GM19467 (cell line): ENCODE measurements around the gene DKC1.

Source experiments
- ATAC-seq: cut with Tn5 transposase; IDR thresholded peaks from one replicate; pipeline ENCODE4 v1.9.1; 2021; ENCODE audit warnings: mild to moderate bottlenecking, moderate library complexity; ENCODE audit not compliant: unreplicated experiment

DKC1 gene

DNA sequence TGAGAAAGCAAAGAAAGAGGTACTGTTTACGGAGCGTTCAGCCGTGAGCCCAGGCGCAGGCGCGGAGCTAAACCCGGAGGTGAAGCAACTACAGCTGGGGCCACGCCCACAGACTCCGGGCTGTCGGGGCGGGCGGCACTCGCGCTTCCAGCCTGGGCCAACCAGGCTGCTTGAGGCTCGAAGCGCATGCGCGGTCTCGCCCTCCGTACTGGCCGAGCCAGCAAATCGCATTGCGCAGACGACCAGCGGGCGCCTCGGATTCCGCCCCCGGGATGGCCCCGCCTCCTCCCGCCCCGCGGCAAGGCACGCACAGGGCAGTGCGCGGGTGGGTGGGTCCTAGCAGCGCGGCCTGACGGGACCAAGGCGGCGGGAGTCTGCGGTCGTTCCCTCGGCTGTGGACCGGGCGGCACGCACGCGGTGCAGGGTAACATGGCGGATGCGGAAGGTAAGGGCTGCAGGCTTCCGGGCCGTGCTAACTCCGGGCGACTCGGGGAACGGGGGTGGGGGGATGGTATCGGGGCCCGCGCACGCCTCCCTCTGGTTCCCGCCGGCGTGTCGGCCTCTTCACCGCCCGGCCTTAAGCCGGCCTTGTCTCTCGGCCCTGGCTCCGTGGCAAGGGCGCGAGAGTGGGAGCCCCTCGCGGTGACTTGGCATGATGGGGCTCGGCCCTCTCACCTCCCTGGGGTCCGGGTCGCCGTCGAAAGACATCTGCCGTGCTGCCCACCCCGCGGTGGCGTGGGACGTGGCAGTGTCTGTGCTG lies at the start of gene DKC1:
TSS of gene DKC1 (plus strand) at position 328 of the 760 bp plus-strand sequence. CDS start at position 430, 102 bp downstream.
- peak; percentile 78 for ATAC-seq

DNA sequence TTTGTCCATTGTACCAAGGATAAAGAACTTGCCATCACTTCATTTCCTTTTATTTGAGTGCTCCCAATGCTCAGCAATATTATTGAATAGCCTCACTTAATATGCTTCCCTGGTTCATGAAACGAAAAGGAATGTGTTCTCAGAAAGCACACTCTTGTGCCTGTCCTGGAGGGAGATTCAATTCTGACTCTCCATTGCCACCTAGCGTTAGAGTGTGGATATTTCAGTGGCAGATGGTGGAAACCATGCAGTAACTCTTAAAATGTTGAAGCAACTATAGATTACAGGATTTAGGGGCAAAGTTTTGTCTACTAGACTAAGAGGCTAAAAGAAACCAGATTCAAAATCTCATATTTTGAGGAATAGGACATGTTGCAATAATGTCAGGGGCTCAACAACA lies 47.7 kb upstream of the DKC1 start:
- no peak for ATAC-seq

DNA sequence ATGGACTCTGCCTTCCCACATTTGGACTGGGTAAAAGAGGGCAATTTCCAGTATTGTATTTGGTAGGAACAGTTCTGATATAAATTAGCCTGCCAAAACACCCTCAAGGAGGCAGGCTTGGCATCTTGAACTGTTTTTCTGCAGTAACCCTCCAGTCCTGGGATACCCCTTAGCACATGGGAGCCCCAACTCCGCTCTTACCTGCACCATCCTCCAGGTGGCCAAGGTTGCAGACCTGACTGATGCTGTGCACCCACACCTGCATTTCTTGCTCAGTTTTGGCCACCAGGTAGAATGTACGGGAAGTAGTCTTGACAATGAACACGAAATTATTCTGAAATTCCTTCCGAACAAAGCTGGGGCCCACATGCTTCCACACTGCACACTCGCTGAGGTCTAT lies 46.8 kb upstream of the DKC1 start:
- ATAC-seq, result no peak

DNA sequence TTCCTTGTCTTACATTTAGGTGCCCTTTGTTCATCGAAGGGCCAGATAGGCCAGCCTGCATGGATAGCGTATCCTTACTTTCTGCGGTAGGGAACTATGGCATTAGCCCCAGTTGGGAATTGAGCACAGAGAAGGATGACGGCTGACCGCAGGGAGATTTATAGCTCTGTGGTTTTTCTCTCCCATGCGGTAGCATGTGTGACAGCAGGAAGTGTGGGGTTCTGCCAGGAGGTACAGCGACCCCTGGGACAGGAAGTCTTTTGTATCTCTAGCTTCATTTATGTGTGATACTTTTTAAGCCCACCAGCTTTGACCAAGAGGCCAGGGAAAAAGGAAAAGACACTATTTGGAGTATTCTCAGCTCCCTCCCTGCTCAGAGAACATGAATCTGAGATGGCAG lies 44.8 kb upstream of the DKC1 start:
- no peak for ATAC-seq

DNA sequence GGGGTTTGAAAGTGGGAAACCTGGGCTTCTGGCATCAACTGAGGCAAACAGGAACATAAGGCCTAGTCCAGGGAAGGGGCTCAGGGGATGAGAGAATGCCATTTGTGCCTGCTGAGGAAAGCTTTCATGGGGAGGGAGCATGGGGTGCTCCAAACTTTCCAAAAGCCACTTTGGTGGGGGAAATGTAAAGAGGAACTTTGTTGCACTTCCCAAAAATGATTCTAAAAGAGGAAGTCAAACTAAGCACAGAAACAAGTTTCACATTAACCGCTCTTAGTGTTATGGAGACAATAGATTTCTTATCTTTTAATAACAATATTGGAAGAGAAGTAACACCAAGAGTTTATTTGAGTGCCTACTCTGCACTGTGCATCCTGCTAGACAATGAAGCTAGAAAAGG lies 44.0 kb upstream of the DKC1 start:
- no peak for ATAC-seq

DNA sequence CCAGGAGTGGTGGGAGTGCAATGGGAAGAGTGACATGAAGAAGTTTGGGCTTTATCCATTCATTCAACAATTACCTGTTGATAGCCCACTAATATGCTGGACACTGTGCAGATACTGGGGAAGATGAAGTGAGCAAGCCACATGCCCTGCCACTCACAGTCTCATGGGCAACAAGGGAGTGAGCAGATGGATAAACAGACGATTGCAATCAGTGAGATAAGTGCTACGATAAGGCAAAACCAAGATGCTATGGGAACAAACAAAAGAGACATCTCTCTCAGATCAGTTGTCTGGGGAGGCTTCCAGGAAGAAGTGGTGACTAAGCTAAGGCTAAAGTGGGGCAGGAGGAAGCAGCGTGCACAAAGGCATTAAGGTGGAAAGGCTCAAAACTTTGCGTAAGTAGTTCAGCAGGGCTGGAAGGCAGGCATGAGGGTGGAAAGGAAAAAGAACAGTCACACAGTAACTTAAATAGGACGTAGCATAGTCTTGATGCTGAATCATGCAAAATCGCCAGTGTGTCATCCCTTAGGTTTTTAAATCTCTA lies 43.5 kb upstream of the DKC1 start:
- ATAC-seq, result no peak

DNA sequence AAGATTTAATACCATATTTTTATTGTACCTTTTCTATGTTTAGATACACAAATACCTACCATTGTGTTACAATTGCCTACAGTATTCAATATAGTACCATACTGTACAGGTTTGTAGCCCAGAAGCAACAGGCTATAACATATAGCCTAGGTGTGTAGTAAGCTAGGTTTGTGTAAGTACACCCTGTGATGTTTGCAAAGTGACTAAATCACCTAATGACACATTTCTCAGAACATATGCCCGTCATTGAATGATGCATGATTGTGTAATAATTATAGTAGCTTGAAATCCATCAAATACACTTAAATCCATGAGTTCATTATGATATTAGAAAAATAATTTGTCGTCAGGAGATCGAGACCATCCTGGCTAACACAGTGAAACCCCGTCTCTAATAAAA lies 42.6 kb upstream of the DKC1 start:
- no peak for ATAC-seq

DNA sequence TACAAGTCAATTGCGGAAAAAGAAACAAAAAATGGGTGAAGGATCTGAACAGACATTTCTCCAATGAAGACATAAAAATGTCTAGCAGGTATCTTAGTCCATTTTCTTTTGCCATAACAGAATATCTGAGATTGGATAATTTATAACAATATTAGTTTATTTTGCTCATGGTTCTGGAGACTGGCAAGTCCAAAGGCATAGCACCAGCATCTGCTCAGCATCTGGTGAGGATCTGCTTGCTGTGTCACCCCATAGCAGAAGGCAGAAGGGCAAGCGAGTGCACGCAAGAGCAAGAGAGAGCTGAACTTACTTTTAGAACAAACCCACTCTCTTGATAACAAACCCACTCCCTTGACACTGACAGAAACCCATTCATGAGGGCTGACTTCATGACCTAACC lies 41.5 kb upstream of the DKC1 start:
- ATAC-seq, result no peak

DNA sequence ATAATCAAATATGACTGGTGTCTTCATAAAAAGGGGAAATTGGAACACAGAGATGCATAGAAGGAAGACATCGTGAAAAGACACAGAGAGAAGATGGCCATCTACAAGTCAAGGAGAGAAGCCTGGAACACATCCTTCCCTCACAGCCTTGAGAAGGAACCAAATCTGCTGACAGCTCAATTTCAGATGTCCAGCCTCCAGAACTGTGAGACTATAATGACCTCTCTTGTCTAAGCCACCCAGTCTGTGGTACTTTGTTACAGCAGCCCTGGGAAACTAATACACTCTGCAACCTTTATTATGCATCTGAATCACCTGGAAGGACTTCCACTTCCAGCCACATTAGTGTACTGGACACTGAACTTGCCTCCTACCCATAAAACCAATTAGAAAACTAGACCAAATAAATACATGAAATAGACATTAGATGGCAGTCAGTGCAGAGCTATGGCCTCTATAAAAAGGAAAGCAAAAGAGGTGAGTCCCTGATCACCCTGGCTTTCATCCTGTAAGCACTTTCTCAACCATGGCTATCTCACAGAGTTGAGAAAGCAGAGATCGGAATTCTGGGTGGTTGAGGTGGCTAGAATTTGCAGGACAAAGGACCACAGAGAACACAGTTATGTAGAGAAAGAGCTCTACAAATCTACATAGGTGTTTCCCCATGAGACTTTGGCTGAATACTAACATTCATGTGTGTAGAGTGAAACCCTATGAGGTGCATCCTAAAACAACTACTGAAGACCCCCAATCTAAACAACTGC lies 37.5 kb upstream of the DKC1 start:
- ATAC-seq, result no peak

DNA sequence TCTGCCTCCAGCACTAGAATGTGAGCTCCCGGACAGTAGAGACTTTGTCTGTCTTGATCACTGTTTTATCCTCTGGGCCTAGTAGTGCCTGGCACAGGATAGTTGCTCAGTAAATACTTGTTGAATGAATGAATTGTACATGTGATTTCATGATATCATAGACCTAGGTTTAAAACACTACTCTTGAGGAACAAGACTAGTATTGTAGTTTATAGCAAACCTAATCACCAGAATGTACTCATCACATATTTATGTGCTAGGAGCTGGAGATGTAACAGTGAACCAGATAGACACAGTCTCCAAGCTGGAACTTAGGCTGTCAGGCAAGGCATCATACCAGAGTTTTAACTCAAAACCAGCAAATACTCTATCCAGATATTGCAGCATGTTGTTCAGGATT lies 35.2 kb upstream of the DKC1 start:
- ATAC-seq, result no peak

DNA sequence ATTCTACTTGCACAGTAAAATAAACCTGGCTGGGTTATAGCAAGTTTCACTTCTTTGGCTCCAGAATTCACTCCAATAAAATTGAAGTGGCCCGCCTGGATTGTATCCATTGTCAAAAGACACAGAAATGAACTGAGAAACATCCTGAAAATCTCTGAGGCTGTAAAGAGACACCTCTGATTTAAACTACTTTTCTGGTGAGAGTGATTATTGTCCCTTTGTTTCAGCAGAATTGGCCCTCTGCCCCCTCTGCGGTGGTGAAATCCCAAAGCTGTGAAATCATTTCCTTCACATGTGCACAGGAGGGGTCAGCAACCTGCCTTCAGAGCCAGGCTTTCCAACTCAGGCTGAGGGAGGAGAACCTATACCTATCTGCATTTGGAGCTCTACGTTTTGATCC lies 34.8 kb upstream of the DKC1 start:
- ATAC-seq, result no peak

DNA sequence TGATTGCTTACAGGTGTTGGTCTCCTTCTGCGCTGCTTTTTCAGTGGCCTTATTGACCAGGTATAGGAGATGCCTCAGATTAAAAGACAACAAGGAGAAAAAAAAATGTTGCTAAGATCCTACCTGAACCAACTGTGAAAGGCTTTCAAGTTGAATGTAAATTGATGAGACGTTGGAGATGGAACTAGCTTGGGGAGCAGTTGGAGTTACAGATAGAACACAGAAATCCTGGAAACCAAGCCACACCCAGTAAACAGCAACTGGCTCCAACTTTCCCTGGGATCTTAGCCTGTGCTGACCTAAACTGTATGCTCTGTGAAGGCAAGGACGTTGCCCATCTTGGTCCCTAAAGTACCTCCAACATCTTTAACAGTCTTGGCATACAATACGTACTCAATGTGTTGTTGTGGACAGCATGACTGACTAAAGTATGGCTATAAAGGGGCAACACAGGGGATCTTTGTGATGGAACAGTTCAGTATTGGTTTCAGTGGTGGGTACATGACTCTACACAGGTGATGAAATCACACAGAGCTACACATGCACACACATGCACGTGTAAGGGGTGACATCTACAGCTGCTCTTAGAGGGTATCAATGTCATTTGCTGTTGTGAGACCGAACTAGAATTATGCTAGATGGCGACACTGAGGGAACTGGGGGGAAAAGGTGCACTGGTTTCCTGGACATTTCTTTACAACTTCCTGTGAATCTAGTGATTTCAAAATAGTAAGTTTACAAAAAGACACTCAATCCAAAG lies 34.1 kb upstream of the DKC1 start:
- ATAC-seq, result no peak

DNA sequence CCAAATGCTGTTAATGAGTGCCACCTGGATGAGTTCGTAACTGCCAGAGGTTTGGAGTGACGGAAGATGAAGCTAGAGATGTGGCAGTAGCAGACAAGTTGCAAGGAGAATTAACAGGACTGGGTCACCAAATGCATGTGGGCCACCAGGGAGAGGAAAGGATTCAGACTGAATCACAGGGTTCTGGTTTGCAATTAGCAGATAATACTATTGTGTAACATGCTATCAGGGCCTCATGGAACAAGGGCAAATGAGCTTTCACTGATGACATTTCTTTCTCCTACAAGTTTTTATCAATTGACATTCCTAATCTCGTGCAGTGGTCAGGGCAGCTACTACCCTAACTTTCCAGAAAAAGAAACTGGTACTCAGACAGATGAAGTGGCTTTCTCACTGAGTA lies 33.2 kb upstream of the DKC1 start:
- no peak for ATAC-seq

DNA sequence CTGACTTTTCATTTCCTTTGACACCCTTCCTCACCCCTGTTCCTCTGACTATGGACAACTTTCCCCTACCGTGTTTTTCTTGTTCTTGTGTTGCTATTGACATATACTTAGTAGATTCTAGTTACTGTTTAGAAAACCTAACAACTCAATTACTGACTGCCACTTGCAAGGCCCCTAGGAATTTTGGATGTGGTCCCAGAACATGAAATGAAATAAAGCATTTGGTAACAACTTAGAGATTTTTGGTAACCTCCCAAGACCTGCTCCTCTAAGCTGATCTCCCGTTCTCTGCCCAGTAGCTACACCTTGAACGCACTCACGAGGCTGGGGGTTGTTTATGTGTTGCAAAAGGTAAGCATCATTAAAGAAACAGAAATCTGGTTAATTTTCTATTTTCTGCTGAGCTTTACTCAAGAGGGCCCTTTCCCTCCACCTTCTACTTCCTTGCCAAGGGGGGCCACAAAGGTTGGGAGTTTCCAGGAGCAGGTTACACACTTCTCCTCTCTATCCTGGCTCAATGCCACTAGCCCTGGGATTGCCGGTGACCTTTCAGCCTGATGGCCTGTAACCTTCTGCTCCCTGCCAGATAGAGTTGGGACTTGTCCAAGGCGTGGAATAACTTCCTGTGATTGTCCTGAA lies 32.3 kb upstream of the DKC1 start:
- ATAC-seq, result no peak

DNA sequence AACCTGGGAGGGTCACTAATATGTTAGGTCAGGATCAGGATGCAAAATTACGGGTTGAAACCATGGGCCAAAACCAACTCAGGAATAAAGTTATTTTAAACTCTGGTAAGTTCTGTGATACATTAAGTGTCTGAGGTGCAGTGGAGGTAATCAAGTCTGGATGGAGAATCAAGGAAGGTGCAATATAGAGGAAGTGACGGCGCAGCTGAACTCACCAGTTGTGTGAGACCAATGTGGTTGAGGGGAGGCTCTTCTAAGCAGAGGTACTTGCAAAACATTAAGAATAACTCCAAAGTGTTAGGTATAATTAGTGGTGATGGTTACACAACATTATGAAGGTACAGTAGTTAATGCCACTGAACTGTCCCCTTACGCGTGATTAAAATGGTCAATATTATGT lies 31.5 kb upstream of the DKC1 start:
- no peak for ATAC-seq

DNA sequence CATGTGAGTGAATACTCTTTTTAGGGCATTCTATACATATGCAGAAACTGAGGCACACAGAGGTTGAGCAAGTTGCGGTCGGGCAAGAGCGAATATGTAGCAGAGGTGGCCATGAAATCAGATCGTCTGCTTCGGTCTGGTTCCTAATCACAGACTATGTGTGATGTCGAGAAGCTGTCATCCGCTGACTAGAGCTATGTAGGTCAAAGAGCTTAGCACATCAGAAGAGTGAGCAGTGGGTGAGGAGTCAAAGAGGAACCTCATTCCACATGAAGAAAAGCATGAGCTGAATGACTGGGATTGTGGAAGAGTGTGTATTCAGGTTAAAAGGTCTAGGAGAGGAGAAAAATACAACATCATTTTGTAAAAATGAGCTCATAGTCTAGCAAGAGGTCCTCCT lies 30.8 kb upstream of the DKC1 start:
- ATAC-seq, result no peak

DNA sequence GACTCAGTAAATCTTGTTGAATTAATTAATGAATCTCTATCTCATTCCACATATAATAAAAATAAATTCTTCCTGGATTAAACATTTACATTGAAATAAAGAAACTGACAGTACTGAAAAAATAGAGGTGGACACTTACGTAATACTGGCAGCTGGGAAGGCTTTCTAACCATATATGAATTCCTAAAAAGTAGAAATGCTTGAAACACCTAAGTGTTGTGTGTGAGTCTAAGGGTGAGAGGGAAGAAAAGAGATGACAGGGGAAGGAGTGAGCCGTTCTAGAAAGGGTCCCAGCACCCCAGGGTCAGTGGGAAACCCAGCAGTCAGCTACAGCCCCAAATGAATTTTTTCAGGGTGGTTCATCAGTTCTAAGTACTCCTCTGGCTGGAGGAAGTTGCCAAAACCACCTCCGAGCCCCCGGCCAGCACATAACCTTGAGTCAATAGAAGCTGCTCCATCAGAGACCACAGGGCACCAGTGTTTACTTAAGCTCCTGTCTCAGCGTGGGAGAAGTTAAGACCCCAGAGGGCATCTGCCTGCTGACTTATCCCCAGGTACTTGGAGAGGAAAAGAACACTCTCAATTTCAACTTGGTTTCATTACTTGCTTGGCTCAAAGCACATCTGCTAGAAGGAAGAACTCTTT lies 30.1 kb upstream of the DKC1 start:
- no peak for ATAC-seq

DNA sequence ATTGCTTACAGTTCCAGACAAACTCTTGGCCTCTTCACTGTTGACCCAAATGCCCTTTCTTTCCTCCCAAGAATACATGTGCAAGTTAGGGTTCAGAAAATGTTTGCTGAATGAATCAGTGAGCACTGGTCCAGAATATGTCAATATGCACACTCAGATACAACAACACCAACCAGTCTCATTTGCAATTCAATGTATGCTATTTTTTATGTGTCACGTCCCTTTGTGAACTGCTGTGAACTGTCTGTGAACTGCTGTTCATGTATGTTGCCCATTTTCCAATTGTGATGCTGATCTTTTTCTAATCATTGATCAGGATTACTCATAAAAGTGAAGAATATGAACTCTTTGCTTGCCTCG lies 29.6 kb upstream of the DKC1 start:
- ATAC-seq, result no peak

DNA sequence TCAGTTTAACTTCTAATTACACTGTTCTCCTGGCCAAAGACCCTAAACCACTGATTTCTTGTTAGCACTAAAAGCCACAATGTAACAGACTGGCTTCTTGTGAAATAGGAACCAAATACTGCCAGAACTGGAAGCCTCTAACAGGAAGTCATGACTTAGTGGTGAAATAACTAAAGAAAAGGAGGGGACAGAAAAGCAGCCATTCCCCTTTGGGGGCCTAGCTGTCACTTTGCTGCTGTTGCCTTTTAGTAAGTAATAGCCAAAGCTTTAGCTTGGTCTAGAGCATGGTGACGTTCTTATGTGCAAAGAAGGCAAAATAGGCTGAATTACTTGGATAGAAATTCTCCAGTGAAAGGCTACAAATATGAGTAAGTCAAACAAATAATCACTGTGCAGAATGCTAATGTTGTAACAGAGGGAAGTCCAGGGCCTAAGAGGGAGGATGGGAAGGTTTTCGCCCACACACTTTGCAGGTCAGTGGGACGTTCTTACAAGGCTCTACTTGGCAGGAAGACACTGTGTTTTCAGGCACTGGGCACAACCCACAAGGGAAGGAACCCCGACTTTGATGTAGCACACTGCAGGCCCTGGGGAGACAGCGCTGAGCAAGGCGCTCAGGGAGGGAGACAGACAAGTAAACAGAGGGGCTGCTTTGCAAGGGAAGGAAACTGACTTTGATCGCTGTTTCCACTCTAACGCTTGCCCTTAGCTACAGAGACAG lies 28.4 kb upstream of the DKC1 start:
- no peak for ATAC-seq
